Panc1 (cell line): ENCODE data around the gene ZNF765. TPM values are rescaled to one million over a fixed set of nuclear protein-coding genes. Genes with fewer than 3 reads are reported as not detected.
A peak's percentile ranks its signal among the peaks of the same experiment; 100 is the strongest.

Source experiments
- ATAC-seq: fragments of 200-7000 bp; cut with Tn5 transposase; 2 replicates; pipeline ENCODE4 v1.9.1; 2020; ENCODE audit warnings: mild to moderate bottlenecking, moderate library complexity
- BruUV-seq: library from RNA; stranded (reverse); fragments of 400-500 nt; replicated peaks from 2 replicates; lab custom pipeline; 2021; lab: Mats Ljungman, UMichigan
- CTCF ChIA-PET: fragments of 300-600 bp; sonication (Branson Sonifier 250); formaldehyde crosslinking; loops from one replicate; lab custom pipeline; 2022; ENCODE audit warnings: antibody characterized with exemption; lab: Charles Lee
- POLR2A ChIA-PET: fragments of 300-600 bp; sonication (Branson Sonifier 250); formaldehyde crosslinking; loops from one replicate; lab custom pipeline; 2022; ENCODE audit warnings: antibody characterized with exemption; lab: Charles Lee
- DNase-seq: peaks from one replicate; pipeline ENCODE4 v3.0.0-alpha.2; 2010; ENCODE audit warnings: low read depth, low spot score
- H3K27ac ChIP-seq: 2 replicates; pipeline ENCODE4 v1.5.1; 2011; ENCODE audit warnings: mild to moderate bottlenecking, low read length, inconsistent platforms
- H3K27me3 ChIP-seq: fragments of 200-500 bp; sonication (Bioruptor generic); 2 replicates; pipeline ENCODE4 v1.6.0; 2014; ENCODE audit warnings: low read length, inconsistent platforms; ENCODE audit not compliant: control insufficient read depth, insufficient read depth
- H3K36me3 ChIP-seq: fragments of 200-500 bp; sonication (Bioruptor generic); 2 replicates; pipeline ENCODE4 v1.5.1; 2014; ENCODE audit warnings: inconsistent platforms, mild to moderate bottlenecking, low read length, moderate library complexity; ENCODE audit not compliant: control insufficient read depth, insufficient read depth
- H3K4me1 ChIP-seq: 2 replicates; pipeline ENCODE4 v1.5.1; 2011; ENCODE audit warnings: inconsistent platforms, mild to moderate bottlenecking, low read length, moderate library complexity; ENCODE audit not compliant: control insufficient read depth, insufficient read depth
- H3K4me3 ChIP-seq, 2 experiments: 2 replicates each; pipeline ENCODE4 v1.5.1; 2011 to 2012; ENCODE audit warnings: low read depth in 2 of 2, low read length in 2 of 2, mild to moderate bottlenecking in 2 of 2, inconsistent platforms in 1 of 2, moderate library complexity in 1 of 2
- H3K9me3 ChIP-seq: fragments of 200-500 bp; sonication (Bioruptor generic); 2 replicates; pipeline ENCODE4 v1.5.1; 2014; ENCODE audit warnings: low read depth, mild to moderate bottlenecking, inconsistent platforms, low read length, moderate library complexity; ENCODE audit not compliant: control insufficient read depth, insufficient read depth
- POLR2AphosphoS5 ChIP-seq: IDR thresholded peaks from 2 replicates; pipeline ENCODE4 v1.6.1; 2012; ENCODE audit warnings: mild to moderate bottlenecking, low read depth, low read length, moderate library complexity
- SIN3A ChIP-seq: IDR thresholded peaks from 2 replicates; pipeline ENCODE4 v1.6.1; 2012; ENCODE audit warnings: low read depth, mild to moderate bottlenecking, low read length, moderate library complexity, borderline replicate concordance; ENCODE audit not compliant: insufficient read depth
- TCF7L2 ChIP-seq: IDR thresholded peaks from 2 replicates; pipeline ENCODE4 v1.6.1; 2011; ENCODE audit warnings: mild to moderate bottlenecking, low read depth, low read length, inconsistent platforms
- in situ Hi-C: cut with HindIII; loops from 2 replicates; pipeline ENCODE4 v1.10.0; 2016; ENCODE audit warnings: low sequenced_read_pairs, low pct_unique_long_range_greater_than_20kb
- intact Hi-C: fragments of 100-400 bp; cut with micrococcal nuclease; formaldehyde crosslinking; loops from one replicate; pipeline ENCODE4 v1.10.0; 2022; ENCODE audit not compliant: unreplicated experiment
- total RNA-seq: library from RNA; stranded (reverse); gene quantifications from one replicate; pipeline ENCODE4 v1.2.1, GENCODE V29; 2021; ENCODE audit not compliant: unreplicated experiment
- TF ChIP-seq, protein P1 (sequence below), 2 experiments: IDR thresholded peaks; 2 replicates each; pipeline ENCODE4 v1.6.1; 2011 to 2012; ENCODE audit warnings: low read depth in 2 of 2, control low read depth in 1 of 2, low read length in 1 of 2, mild to moderate bottlenecking in 1 of 2, moderate library complexity in 1 of 2; ENCODE audit not compliant: insufficient read depth in 1 of 2
- TF ChIP-seq, protein P2 (sequence below): fragments of 450-650 bp; IDR thresholded peaks from 2 replicates; pipeline ENCODE4 v1.5.1; 2017; ENCODE audit warnings: mild to moderate bottlenecking

Gene ZNF765
- total RNA-seq, 1 experiment from 2014 or later: 15.3 TPM

DNA sequence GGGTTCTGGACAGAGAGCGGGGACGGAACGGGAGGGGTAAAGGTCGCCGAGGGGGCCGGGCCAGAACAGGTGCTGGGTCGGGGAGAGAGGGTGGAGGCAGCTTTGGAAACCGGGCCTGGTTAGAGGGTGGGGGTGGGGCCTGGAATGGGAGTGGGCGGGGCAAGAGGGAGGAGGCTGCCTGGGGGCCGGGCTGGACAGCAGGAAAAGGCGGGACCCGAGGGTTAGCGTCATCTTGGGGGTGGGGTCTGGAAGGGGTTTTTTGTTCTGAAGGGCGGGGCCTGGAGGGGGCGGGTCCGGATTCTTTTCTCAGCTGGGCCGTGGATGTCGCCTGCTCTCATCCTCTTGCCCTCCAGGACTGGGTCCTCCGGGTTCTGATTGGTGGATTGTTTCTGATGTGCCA is 68.3 kb downstream of the ZNF765 start:
- intact Hi-C loops (no loop called here), in situ Hi-C loops (no loop called here)
- no peaks in the 10 kb centered on the region for H3K36me3 ChIP-seq
- DNase-seq (no peak), ATAC-seq (no peak)
- H3K9me3 ChIP-seq: peaks cover 9% of the 10 kb centered on the region
- H3K4me3 ChIP-seq: no peak overlapping the region
- H3K4me1 ChIP-seq: peaks cover 1% of the 10 kb centered on the region
- TF ChIP-seq TCF7L2 (no peak), POLR2AphosphoS5 (no peak), SIN3A (no peak)
- TF ChIP-seq, protein P1, sequence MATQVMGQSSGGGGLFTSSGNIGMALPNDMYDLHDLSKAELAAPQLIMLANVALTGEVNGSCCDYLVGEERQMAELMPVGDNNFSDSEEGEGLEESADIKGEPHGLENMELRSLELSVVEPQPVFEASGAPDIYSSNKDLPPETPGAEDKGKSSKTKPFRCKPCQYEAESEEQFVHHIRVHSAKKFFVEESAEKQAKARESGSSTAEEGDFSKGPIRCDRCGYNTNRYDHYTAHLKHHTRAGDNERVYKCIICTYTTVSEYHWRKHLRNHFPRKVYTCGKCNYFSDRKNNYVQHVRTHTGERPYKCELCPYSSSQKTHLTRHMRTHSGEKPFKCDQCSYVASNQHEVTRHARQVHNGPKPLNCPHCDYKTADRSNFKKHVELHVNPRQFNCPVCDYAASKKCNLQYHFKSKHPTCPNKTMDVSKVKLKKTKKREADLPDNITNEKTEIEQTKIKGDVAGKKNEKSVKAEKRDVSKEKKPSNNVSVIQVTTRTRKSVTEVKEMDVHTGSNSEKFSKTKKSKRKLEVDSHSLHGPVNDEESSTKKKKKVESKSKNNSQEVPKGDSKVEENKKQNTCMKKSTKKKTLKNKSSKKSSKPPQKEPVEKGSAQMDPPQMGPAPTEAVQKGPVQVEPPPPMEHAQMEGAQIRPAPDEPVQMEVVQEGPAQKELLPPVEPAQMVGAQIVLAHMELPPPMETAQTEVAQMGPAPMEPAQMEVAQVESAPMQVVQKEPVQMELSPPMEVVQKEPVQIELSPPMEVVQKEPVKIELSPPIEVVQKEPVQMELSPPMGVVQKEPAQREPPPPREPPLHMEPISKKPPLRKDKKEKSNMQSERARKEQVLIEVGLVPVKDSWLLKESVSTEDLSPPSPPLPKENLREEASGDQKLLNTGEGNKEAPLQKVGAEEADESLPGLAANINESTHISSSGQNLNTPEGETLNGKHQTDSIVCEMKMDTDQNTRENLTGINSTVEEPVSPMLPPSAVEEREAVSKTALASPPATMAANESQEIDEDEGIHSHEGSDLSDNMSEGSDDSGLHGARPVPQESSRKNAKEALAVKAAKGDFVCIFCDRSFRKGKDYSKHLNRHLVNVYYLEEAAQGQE (IDR thresholded peaks at IDR 0.05; ENCODE audit: insufficient read depth in 1 of 2, low read depth in 2 of 2, low read length in 1 of 2): no peak
- TF ChIP-seq, protein P2, sequence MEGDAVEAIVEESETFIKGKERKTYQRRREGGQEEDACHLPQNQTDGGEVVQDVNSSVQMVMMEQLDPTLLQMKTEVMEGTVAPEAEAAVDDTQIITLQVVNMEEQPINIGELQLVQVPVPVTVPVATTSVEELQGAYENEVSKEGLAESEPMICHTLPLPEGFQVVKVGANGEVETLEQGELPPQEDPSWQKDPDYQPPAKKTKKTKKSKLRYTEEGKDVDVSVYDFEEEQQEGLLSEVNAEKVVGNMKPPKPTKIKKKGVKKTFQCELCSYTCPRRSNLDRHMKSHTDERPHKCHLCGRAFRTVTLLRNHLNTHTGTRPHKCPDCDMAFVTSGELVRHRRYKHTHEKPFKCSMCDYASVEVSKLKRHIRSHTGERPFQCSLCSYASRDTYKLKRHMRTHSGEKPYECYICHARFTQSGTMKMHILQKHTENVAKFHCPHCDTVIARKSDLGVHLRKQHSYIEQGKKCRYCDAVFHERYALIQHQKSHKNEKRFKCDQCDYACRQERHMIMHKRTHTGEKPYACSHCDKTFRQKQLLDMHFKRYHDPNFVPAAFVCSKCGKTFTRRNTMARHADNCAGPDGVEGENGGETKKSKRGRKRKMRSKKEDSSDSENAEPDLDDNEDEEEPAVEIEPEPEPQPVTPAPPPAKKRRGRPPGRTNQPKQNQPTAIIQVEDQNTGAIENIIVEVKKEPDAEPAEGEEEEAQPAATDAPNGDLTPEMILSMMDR: no peak
- no TSS peak for BruUV-seq
- POLR2A ChIA-PET: no interaction called here
- no peak overlapping the region for H3K27ac ChIP-seq
- CTCF ChIA-PET: no interaction called here
- H3K27me3 ChIP-seq: no peaks in the 10 kb centered on the region

DNA sequence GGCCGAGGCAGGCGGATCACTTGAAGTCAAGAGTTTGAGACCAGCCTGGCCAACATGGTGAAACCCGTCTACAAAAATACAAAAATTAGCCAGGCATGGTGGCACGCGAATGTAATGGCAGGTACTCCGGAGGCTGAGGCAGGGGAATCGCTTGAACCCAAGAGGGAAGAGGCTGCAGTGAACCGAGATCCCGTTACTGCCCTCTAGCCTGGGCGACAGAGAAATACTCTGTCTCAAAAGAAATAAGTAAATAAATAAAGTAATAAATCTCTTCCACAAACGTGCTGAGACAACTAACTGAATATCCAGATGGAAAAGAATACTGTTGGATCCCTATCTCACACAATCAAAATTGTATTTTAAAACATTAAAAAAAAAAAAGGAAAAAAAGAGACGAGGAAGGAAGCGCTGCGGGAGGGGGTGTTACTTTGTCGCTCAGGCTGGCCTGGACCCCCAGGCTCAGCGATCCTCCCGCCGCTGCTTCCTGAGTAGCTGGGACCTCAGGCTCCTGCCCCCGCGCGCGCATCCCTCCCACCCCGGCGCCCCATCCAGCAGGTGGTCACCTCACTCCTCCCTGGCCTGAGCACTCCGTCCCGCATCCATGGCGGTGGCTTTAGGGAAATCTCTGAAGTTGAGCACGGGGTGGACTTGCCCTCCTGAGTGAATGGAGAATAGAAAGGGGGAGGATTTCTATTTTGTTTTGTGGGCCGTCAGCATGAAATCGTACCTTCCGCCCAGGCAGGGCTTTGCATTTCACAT is 72.0 kb downstream of the ZNF765 start:
- BruUV-seq: no TSS peak
- Histone ChIP-seq H3K27ac (no peak overlapping the region), H3K4me1 (peaks cover 5% of the 10 kb centered on the region), H3K4me3 (peak overlapping the region; percentile 88 to 90), H3K36me3 (no peaks in the 10 kb centered on the region), H3K9me3 (peaks cover 3% of the 10 kb centered on the region; the same call in 1 of the 2 replicates), H3K27me3 (no peaks in the 10 kb centered on the region)
- TF ChIP-seq, protein P2: no peak
- TF ChIP-seq SIN3A: no peak
- TF ChIP-seq, protein P1 (IDR thresholded peaks at IDR 0.05; ENCODE audit: insufficient read depth in 1 of 2, low read depth in 2 of 2, low read length in 1 of 2): no peak
- TF ChIP-seq POLR2AphosphoS5: no peak
- no peak for TF ChIP-seq TCF7L2
- no peak for DNase-seq
- ChIA-PET POLR2A (interaction anchor here (0.7 kb wide), 1 partner anchor 52 kb away, joined by 8 read pairs; no protein-coding TSS in a partner anchor), CTCF (interaction anchor here (0.7 kb wide), 1 partner anchor 271 kb away, joined by 4 read pairs; no protein-coding TSS in a partner anchor)
- intact Hi-C loops: no loop called here
- ATAC-seq: peak; percentile 61
- in situ Hi-C loops: no loop called here
